NB4 (cell line): ENCODE data around the gene HECW1.

Source experiments
- DNase-seq: peaks from one replicate; pipeline ENCODE4 v3.0.0; 2010; ENCODE audit warnings: low read depth
- H3K4me3 ChIP-seq: one replicate; pipeline ENCODE4 v1.5.1; 2011; ENCODE audit warnings: mild to moderate bottlenecking, low read depth, low read length, moderate library complexity
- MYC ChIP-seq: IDR thresholded peaks from 2 replicates; pipeline ENCODE4 v1.6.1; 2011; ENCODE audit warnings: low read depth, low read length
- POLR2A ChIP-seq: IDR thresholded peaks from 2 replicates; pipeline ENCODE4 v1.6.1; 2011; ENCODE audit warnings: mild to moderate bottlenecking; ENCODE audit not compliant: insufficient read length; ENCODE audit errors: extremely low read depth
- TF ChIP-seq, protein P1 (sequence below): IDR thresholded peaks from 2 replicates; pipeline ENCODE4 v1.6.1; 2011; ENCODE audit warnings: low read depth, low read length
- TF ChIP-seq, protein P2 (sequence below): IDR thresholded peaks from one replicate; pipeline ENCODE4 v1.5.1; 2012; ENCODE audit warnings: low read depth, low read length

Gene HECW1

DNA sequence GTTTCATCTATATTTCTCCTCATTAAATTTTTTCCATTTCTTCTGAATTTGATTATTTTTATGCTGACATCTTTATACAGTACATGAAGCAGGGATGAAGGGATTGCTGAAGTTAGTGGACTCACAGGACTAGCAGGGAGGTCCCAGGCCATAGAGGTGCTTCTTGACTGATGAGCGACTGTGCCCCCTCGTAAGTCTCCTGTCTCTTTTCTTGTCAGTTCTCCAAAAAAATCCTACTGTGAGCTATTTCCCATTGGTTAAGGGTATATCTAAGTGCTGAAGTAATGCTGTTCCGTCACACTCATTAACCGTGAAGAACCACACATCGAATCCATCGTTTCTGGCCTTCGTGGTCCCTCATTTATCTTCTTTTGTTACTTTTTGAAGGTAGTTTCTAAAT lies 27.7 kb downstream of the HECW1 start:
- DNase-seq, result no peak
- H3K4me3 ChIP-seq, result no peak overlapping the region
- TF ChIP-seq, protein P1, sequence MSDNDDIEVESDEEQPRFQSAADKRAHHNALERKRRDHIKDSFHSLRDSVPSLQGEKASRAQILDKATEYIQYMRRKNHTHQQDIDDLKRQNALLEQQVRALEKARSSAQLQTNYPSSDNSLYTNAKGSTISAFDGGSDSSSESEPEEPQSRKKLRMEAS, result no peak
- TF ChIP-seq MYC (no peak), POLR2A (no peak)
- TF ChIP-seq, protein P2, sequence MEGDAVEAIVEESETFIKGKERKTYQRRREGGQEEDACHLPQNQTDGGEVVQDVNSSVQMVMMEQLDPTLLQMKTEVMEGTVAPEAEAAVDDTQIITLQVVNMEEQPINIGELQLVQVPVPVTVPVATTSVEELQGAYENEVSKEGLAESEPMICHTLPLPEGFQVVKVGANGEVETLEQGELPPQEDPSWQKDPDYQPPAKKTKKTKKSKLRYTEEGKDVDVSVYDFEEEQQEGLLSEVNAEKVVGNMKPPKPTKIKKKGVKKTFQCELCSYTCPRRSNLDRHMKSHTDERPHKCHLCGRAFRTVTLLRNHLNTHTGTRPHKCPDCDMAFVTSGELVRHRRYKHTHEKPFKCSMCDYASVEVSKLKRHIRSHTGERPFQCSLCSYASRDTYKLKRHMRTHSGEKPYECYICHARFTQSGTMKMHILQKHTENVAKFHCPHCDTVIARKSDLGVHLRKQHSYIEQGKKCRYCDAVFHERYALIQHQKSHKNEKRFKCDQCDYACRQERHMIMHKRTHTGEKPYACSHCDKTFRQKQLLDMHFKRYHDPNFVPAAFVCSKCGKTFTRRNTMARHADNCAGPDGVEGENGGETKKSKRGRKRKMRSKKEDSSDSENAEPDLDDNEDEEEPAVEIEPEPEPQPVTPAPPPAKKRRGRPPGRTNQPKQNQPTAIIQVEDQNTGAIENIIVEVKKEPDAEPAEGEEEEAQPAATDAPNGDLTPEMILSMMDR, result no peak

DNA sequence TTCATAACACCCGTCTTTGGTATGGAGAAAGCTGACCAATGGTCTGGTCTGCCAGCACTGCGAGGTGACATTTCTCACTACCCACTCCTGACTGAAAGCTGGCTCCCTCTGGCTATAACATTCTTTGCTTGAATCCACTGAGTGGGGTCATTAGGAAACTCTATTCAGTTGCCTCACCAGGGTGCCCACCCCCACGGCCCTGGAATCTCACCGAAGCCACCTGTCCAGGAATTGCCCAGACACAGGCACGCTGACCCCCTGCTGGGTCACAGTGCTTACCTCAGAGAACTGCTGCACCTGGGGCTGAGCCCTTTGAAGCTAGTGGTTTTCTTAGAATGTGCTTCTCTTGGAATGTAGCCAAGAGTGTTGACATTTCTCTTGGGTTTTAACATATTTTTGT lies 28.6 kb downstream of the HECW1 start:
- DNase-seq, result no peak
- TF ChIP-seq, protein P1, result no peak
- TF ChIP-seq MYC (no peak), POLR2A (no peak)
- TF ChIP-seq, protein P2, result no peak
- H3K4me3 ChIP-seq, result no peak overlapping the region

DNA sequence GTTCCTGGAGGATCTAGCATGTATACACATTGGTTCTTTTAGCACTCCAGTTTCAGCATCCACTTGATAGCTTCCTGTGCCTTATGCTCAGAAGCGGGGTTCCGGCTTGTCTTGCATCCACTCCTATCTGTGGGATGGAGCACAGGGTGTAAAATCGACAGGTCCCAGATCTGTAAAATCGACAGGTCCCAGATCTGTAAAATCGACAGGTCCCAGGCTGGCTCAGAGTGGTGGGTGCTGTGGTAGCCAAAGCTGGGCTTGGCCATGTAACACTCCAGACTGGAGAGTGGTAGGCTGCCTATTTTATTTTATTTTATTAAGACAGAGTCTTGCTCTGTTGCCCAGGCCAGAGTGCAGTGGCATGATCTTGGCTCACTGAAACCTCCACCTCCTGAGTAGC lies 30.3 kb downstream of the HECW1 start:
- H3K4me3 ChIP-seq, result no peak overlapping the region
- TF ChIP-seq, protein P1, result no peak
- TF ChIP-seq MYC, result no peak
- TF ChIP-seq, protein P2, result no peak
- TF ChIP-seq POLR2A, result no peak
- no peak for DNase-seq

DNA sequence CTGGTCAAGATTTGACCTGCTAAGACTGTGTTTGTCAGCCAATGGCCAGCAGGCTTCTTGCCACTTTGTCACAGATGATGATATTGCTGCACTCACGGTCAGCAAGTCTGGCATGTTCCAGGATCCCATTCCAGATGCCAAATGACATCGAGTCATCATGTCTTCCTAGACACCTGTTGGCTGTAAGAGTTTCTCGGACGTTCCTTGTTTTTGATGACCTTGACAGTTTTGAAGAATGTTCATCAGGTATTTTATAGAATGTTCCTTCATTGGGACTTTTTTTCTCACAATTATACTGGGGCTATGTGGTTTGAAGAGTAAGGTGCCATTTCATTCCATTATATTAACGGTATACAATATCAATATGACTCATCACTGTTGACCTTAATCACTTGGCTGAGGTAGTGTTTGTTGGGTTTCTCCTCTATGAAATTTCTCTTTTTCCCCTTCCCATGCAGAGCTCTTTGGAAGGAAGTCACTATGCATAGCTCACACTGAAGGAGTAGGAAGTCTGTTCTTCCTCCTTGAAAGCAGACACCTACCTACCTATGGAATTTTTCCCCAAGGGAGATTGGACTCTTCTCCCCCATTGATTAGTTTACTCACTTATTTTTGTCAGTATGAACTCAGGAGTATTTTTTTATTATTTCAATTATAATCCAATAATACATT lies 31.6 kb downstream of the HECW1 start:
- no peak for DNase-seq
- TF ChIP-seq, protein P2, result no peak
- TF ChIP-seq POLR2A, result no peak
- no peak for TF ChIP-seq MYC
- TF ChIP-seq, protein P1, result no peak

DNA sequence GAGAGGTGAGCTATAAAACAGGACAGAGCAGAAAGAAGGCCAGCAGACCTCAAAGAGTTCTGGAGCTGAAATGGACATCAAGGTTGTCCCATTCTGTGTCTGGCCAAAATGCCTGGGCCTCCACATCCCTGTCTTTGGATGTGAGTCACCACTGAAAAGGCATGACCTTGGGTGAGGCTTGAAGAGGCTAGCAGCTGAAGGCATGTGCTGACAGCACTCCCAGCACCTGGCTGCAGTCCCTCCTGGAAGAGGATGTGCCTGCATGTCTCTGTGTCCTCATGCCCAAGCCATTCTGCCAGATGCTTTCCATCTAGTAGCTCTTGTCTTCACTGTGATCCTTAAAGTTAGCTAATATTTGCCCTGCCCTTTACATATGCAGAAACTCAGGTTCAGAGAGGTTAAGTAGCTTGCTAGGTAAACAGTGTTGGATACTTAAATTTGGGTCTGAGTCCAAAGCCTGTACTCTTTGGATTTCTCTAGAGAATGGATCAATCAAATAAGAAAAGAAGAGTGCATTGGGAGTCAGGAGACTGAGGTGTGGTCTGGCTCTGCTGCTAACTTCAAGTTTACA lies 35.8 kb downstream of the HECW1 start:
- no peak for DNase-seq
- no peak overlapping the region for H3K4me3 ChIP-seq
- no peak for TF ChIP-seq POLR2A
- TF ChIP-seq, protein P2, result no peak
- TF ChIP-seq MYC, result no peak
- TF ChIP-seq, protein P1, result no peak

More for the DNA sequence above, 31.6 kb downstream of the HECW1 start:
- no peak overlapping the region for H3K4me3 ChIP-seq
